HG03196 (cell line): Measurements from ENCODE around the gene OR10H4.
"Not testable (repeated sequence)": the region's sequence is repeated elsewhere in the genome, so short reads cannot be mapped to it uniquely, and the experiment has no call there.

Experiments used
- ATAC-seq: cut with Tn5 transposase; IDR thresholded peaks from one replicate; pipeline ENCODE4 v1.9.1; 2021; ENCODE audit not compliant: unreplicated experiment

The OR10H4 gene, protein sequence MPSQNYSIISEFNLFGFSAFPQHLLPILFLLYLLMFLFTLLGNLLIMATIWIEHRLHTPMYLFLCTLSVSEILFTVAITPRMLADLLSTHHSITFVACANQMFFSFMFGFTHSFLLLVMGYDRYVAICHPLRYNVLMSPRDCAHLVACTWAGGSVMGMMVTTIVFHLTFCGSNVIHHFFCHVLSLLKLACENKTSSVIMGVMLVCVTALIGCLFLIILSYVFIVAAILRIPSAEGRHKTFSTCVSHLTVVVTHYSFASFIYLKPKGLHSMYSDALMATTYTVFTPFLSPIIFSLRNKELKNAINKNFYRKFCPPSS

DNA sequence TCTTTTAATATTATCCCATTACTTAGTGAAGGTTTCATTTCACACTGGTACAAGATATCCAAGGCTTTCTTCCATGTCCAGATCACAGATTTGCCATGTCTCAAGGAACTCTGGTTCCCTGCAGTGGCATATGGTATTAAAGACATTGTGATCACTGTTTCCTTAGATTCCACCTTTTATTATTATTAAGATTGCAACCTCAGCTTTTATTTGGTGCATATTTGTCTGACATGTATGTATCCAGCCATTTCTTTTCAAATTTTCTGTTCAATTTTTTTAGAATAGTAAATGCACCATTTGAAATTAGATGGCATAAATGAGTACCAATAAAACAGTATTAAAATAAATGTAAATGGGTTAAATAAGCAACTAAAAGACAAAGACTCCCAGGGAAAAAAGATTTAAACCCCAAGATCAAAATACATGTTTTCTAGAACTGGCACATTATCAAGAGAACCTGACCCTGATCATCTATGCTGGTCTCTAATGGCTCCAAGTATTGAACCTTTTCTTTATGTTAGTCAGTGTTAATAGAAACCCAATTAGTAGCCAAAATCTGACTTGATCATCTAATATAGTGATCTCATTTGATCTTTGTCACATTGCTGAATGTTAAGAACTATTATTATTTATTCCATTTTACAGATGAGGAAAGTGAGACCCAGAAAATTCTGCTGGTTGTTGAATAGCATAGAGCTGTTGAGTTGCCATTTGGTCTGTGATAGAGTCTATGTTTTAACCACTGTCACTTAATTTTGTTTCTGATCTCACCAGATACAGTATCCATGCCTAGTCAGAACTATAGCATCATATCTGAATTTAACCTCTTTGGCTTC, at the start of gene OR10H4:
Gene OR10H4, plus strand, starts transcription at position 786 of the 836 bp plus-strand sequence. Its CDS starts 0 bp downstream, at position 786.
- no peak for ATAC-seq

DNA sequence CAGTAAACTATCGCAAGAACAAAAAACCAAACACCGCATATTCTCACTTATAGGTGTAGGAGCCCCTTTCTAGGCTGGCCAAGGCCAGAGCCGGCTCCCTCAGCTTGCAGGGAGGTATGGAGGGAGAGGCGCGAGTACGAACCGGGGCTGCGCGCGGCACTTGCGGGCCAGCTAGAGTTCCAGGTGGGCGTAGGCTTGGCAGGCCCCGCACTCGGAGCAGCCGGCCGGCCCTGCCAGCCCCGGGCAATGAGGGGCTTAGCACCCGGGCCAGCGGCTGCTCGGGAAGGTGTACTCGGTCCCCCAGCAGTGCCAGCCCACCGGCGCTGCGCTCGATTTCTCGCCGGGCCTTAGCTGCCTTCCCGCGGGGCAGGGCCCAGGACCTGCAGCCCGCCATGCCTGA, 49.2 kb upstream of the OR10H4 start:
- ATAC-seq, result not testable (repeated sequence)

DNA sequence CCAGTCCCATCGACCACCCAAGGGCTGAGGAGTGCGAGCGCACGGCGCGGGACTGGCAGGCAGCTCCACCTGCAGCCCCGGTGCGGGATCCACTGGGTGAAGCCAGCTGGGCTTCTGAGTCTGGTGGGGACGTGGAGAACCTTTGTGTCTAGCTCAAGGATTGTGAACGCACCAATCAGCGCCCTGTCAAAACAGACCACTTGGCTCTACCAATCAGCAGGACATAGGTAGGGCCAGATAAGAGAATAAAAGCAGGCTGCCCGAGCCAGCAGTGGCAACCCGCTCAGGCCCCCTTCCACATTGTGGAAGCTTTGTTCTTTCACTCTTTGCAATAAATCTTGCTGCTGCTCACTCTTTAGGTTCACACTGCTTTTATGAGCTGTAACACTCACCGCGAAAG, 48.8 kb upstream of the OR10H4 start:
- ATAC-seq, result not testable (repeated sequence)

DNA sequence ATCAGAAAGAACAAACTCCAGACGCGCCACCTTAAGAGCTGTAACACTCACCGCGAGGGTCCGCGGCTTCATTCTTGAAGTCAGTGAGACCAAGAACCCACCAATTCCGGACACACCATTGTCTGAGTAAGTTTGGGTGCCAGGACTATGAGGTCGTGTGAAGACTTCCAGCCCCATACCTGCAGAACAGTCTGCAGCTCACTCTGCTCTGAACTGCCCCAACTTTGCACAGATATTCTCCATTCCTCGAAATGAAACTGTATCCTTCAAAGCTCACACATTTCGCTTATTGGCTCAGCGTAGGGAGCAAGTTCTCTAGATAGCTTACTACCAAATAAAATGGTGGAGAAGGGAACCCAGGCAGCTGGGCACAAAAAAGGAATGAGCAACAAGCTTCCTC, 48.3 kb upstream of the OR10H4 start:
- no peak for ATAC-seq

DNA sequence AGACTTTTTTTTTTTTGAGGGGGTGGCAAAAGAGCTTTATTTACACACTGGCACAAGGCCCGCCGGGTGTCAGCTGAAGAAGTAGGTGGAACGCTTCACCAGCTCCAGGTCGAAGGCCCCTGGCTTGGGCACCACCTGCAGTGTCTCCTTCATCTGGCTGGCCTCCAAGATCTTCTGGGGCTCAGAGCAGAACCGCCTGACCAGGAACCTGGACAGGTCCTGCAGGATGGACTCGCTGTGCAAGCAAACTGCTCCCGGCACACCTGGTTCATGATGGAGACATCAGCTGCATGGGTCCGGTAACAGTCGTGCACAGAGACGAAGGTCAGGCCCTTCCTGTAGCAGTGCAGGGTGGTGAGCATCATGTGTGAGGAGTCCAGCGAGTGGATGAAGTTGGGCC, 46.6 kb upstream of the OR10H4 start:
- no peak for ATAC-seq

- ATAC-seq, result not testable (repeated sequence)
Observed at GRCh38 chr19:15902898-15903297, 45.9 kb upstream of the OR10H4 start.

GRCh38 chr19:15905026-15905425, 43.8 kb upstream of the OR10H4 start:
- no peak for ATAC-seq

GRCh38 chr19:15911599-15912235, 37.1 kb upstream of the OR10H4 start:
- no peak for ATAC-seq

DNA sequence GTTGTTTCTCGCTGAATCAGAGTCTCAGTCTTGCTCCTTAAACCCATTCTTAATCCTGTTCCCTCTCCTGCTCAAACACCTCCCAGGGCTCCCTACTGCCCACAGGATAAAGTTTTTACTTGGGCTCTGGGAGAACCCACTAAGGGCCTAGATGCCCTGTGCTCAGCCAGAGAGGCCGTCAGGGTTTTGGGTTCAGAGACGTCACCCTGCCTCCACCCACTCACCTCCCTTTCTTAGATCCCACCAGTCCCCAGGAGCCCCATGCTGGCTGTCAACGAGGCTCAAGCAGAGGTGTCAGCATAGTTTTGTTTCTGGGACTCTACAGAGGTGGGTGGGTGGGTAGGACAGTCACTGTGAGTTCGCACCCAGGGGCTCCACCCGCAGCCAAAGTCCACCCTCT, 35.4 kb upstream of the OR10H4 start:
- ATAC-seq, result no peak

- no peak for ATAC-seq
Observed at GRCh38 chr19:15913830-15914229, 35.0 kb upstream of the OR10H4 start.

GRCh38 chr19:15915109-15915508, 33.7 kb upstream of the OR10H4 start:
- no peak for ATAC-seq

- no peak for ATAC-seq
Observed at GRCh38 chr19:15919243-15919642, 29.6 kb upstream of the OR10H4 start.

GRCh38 chr19:15922021-15922420, 26.8 kb upstream of the OR10H4 start:
- ATAC-seq, result no peak

- no peak for ATAC-seq
Observed at GRCh38 chr19:15923702-15924101, 25.1 kb upstream of the OR10H4 start.

GRCh38 chr19:15926484-15926883, 22.3 kb upstream of the OR10H4 start:
- ATAC-seq, result no peak

GRCh38 chr19:15928321-15928720, 20.5 kb upstream of the OR10H4 start:
- ATAC-seq, result no peak

GRCh38 chr19:15933761-15934331, 15.0 kb upstream of the OR10H4 start:
- ATAC-seq, result not testable (repeated sequence)

GRCh38 chr19:15934332-15935078, 14.3 kb upstream of the OR10H4 start, which contains the start of gene CYP4F11:
Gene CYP4F11 (minus strand): TSS chr19:15934529. CDS start chr19:15934408, 121 bp downstream.
- ATAC-seq, result no peak

- ATAC-seq, result no peak
Observed at GRCh38 chr19:15935167-15935702, 13.6 kb upstream of the OR10H4 start.

DNA sequence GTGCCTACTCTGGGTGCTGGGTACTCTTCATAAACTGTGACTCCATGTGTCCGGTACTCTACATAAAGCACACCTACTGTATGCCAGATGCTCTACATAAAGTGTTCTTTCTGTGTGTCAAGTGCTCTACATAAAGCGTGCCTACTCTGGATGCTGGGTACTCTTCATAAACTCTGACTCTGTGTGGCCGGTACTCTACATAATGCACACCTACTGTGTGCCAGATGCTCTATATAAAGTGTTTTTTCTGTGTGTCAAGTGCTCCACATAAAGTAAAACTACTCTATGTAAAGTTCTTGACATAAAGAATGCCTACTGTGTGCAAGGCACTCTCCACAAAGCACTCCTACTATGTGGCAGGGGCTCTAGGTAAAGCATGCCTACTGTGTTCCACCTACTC, 12.6 kb upstream of the OR10H4 start:
- ATAC-seq, result no peak
